Brain microvascular endothelial cell (primary cell): ENCODE data around the gene PATL1.
A peak's percentile ranks its signal among the peaks of the same experiment; 100 is the strongest.
"Not testable (repeated sequence)": the region's sequence is repeated elsewhere in the genome, so short reads cannot be mapped to it uniquely, and the experiment has no call there.

Source experiments
- DNase-seq: peaks from one replicate; pipeline ENCODE4 v3.0.0-alpha.2; 2020
- H3K27ac ChIP-seq: fragments of 250-450 bp; sonication (Bioruptor Pico); 2 replicates; pipeline ENCODE4 v1.5.1; 2020; ENCODE audit warnings: mild to moderate bottlenecking, moderate library complexity
- H3K27me3 ChIP-seq: fragments of 250-450 bp; sonication (Bioruptor Pico); replicated peaks from 2 replicates; pipeline ENCODE4 v1.5.1; 2020; ENCODE audit warnings: mild to moderate bottlenecking
- H3K36me3 ChIP-seq: fragments of 250-450 bp; sonication (Bioruptor Pico); replicated peaks from 2 replicates; pipeline ENCODE4 v1.5.1; 2020; ENCODE audit warnings: mild to moderate bottlenecking
- H3K4me3 ChIP-seq: 2 replicates; pipeline ENCODE4 v1.5.1; 2011; ENCODE audit warnings: low read depth, mild to moderate bottlenecking, control low read depth, low read length, moderate library complexity
- in situ Hi-C: cut with HindIII; loops from 2 replicates; pipeline ENCODE4 v1.10.0; 2017; ENCODE audit warnings: low sequenced_read_pairs, low pct_ligation_motif_present
- TF ChIP-seq, protein P1 (sequence below): IDR thresholded peaks from 2 replicates; pipeline ENCODE4 v1.5.1; 2011; ENCODE audit warnings: low read depth, mild to moderate bottlenecking, moderate library complexity, low read length, control low read depth, inconsistent platforms; ENCODE audit errors: missing control alignments

The PATL1 gene

GRCh38 chr11:59629996-59630395, 38.8 kb downstream of the PATL1 start:
- Histone ChIP-seq H3K27ac (no peak overlapping the region), H3K36me3 (no peaks in the 10 kb centered on the region), H3K27me3 (no peaks in the 10 kb centered on the region), H3K4me3 (no peak overlapping the region)
- no peak for DNase-seq
- TF ChIP-seq, protein P1, sequence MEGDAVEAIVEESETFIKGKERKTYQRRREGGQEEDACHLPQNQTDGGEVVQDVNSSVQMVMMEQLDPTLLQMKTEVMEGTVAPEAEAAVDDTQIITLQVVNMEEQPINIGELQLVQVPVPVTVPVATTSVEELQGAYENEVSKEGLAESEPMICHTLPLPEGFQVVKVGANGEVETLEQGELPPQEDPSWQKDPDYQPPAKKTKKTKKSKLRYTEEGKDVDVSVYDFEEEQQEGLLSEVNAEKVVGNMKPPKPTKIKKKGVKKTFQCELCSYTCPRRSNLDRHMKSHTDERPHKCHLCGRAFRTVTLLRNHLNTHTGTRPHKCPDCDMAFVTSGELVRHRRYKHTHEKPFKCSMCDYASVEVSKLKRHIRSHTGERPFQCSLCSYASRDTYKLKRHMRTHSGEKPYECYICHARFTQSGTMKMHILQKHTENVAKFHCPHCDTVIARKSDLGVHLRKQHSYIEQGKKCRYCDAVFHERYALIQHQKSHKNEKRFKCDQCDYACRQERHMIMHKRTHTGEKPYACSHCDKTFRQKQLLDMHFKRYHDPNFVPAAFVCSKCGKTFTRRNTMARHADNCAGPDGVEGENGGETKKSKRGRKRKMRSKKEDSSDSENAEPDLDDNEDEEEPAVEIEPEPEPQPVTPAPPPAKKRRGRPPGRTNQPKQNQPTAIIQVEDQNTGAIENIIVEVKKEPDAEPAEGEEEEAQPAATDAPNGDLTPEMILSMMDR = no peak
- in situ Hi-C loops = no loop called here

GRCh38 chr11:59626969-59627368, 41.9 kb downstream of the PATL1 start:
- H3K27me3 ChIP-seq, H3K4me3 ChIP-seq, H3K36me3 ChIP-seq, in situ Hi-C loops, H3K27ac ChIP-seq: not testable (repeated sequence)
- TF ChIP-seq, protein P1 = peak; percentile 45
- peak; percentile 6 for DNase-seq

- no peaks in the 10 kb centered on the region for H3K36me3 ChIP-seq
- H3K4me3 ChIP-seq = no peak overlapping the region
- in situ Hi-C loops = no loop called here
- TF ChIP-seq, protein P1 = no peak
- DNase-seq = no peak
- no peak overlapping the region for H3K27ac ChIP-seq
- no peaks in the 10 kb centered on the region for H3K27me3 ChIP-seq
These were observed 43.1 kb downstream of the PATL1 start for GRCh38 chr11:59625703-59626102.

GRCh38 chr11:59617876-59618275, 51.0 kb downstream of the PATL1 start:
- TF ChIP-seq, protein P1 = no peak
- no peak overlapping the region for H3K4me3 ChIP-seq
- no peak for DNase-seq
- H3K27me3 ChIP-seq = no peaks in the 10 kb centered on the region
- no peak overlapping the region for H3K27ac ChIP-seq
- no peaks in the 10 kb centered on the region for H3K36me3 ChIP-seq
- in situ Hi-C loops = no loop called here

GRCh38 chr11:59616396-59616982, 52.3 kb downstream of the PATL1 start:
- in situ Hi-C loops = no loop called here
- TF ChIP-seq, protein P1 = no peak

More at GRCh38 chr11:59616396-59616982, 52.3 kb downstream of the PATL1 start:
- Histone ChIP-seq H3K27ac (peak overlapping the region; percentile 59), H3K27me3 (no peaks in the 10 kb centered on the region), H3K4me3 (peak overlapping the region; percentile 58), H3K36me3 (no peaks in the 10 kb centered on the region)
- DNase-seq = no peak
